Left forelimb (tissue), 1 donor: ENCODE data around the gene CPNE8.
"Not testable (repeated sequence)": the region's sequence is repeated elsewhere in the genome, so short reads cannot be mapped to it uniquely, and the experiment has no call there.

ENCODE experiments used
- DNase-seq: peaks from one replicate; pipeline ENCODE4 v3.0.0-alpha.2; 2018; ENCODE audit warnings: low spot score

Gene CPNE8

DNA sequence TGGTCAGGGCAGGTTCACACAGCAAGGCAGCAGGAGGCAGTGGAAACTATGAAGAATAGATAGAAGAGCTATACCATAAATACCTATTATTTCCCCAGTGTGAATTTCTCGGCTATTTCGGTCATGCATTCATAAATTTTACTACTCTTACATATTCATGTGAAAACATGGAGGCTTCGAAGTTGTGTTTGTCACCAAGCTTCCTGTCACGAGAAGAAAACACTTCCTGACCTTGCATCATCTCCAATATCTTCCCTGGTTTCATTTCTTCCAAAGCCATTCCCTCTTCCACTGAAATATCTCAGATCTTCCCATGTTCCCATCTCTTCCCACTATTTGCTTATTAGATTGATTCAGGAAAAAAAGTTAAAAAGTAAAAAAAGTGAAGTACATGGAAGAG, 80.4 kb downstream of the CPNE8 start:
- DNase-seq, result no peak

DNA sequence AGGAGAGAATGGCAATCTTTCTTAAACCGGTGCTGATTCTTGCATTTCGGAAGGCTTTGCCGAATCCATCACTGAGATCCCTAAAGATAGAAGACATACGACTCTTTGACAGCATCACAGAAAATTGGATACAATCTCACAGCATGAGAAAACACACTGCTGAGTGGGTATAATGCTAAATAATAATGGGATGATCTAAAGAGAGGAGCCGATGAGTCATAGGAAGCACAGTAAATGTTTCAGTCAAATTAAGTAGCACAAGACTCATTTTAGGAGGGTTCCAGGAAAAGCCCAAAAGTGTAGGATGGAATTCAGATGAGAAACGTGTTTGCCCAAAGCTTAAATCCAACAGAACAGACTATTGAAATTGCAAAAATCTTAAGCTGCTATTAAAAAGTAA, 81.7 kb downstream of the CPNE8 start:
- DNase-seq, result no peak

DNA sequence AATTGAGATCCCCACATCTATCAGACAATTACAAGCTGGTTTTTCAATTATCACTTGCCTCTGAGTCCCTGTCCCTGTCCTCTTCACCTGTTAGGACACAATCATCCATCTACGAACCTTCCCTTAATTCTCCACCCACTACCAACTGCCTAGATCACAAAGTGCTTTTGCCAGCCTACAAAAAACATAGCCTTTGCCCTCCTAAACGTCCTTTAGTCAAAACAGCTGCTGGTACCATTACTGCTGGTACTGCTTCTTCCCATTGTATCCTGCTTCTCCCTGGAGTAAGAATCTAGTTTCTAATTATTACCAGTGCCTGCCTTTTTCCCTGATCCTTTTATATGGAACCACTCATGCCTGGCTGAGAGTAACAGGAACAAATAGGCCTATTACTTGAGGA, 82.1 kb downstream of the CPNE8 start:
- DNase-seq, result no peak

DNA sequence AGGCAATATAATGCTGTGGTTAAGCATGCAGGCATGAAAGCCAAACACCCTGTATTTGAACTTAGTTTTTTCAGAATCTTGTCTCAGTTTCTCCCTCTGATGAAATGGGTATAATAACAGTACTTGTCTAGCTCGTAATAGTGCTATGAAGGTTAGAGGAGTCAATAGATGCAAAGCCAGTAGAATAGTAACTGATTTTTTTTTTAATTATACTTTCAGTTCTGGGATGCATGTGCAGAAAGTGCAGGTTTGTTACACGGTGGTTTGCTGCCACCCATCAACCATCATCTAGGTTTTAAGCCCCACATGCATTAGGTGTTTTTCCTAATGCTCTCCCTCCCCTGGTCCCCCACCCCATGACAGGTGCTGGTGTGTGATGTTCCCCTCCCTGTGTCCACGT, 87.4 kb downstream of the CPNE8 start:
- no peak for DNase-seq

DNA sequence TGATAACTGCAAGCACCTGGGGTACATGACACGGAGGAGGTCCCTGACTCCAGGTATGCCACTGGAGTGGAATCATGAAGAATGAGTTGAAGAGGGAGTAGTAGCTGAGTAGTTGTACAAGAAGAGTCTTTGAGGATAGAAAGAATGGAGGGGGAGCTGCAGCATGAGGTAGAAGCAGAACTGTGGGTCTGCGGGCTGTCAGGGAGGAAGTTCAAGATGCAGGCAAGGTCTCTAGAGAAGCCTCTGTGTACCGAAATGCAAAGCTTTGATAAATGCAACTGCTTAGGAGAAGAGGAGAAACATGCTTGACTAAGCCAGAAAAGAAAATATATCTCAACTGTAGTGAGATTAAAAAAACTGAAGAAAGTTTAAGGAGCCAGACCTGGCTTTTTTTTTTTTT, 91.5 kb downstream of the CPNE8 start:
- DNase-seq, result no peak

DNA sequence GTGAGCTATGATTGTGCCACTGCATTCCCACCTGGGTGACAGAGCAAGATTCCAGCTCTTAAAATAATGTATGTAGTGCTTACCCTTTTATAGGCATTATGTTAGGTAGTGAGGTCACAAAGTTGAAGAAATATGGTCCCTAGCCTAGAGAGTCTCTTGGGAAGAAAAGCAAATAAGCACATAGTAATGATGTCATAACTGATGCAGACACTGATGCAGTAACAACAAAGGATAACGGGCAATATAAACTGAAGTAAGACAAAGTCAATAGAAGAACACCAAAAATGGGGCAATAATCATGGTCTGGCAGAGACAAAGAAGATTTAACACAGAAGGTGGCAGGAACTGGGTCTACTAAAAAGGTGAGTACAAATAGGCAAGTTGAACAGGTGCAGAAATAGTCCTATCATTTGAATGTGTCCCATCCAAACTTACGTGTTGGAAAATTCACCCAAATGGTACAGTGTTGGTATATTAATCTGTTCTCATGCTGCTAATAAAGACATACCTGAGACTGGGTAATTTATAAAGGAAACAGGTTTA, 93.5 kb downstream of the CPNE8 start:
- DNase-seq, result no peak

DNA sequence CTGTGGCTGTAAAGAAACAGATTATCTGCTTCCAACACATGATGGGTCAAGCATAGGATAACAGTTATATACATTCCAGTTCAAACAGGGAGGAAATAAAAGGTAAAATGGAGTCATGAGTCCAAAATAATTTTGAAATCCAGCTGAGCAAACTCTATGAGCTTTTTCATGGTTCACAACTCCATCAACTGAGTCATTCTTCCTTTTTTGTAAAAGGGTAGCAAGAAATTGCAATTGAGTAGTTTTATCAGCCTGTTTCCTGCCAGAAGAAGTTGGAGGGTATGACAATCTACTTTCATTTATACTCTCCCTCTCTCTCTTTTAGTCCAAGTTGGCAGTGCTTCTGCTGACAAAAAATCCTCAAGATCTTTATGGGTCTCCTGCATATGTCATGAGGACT, 95.6 kb downstream of the CPNE8 start:
- DNase-seq, result no peak

DNA sequence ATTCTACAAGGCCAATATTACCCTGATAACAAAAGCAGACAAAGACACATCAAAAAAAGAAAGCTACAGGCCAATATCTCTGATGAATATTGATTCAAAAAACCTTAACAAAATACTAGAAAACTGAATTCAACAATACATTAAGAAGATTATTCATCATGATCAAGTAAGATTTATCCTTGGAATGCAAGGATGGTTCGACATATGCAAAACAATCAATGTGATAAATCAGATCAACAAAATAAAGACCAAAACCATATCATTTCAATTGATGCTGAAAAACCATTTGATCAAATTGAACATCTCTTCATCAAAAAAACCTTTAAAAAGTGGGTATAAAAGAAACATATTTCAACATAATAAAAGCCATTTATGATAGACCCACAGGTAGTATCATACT, 117.3 kb downstream of the CPNE8 start:
- DNase-seq, result no peak

DNA sequence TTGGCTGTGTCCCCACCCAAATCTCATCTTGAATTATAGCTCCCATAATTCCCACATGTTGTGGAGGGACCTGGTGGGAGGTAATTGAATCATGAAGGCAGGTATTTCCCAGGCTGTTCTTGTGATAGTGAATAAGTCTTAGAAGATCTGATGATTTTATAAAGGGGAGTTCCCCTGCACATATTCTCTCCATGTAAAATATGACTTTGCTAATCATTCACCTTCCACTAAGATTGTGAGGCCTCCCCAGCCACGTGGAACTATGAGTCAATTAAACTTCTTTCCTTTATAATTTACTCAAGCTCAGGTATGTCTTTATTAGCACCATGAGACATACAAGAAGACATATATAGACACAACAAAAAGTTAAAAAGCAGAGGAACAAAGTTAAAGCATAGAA, 120.0 kb downstream of the CPNE8 start:
- no peak for DNase-seq

DNA sequence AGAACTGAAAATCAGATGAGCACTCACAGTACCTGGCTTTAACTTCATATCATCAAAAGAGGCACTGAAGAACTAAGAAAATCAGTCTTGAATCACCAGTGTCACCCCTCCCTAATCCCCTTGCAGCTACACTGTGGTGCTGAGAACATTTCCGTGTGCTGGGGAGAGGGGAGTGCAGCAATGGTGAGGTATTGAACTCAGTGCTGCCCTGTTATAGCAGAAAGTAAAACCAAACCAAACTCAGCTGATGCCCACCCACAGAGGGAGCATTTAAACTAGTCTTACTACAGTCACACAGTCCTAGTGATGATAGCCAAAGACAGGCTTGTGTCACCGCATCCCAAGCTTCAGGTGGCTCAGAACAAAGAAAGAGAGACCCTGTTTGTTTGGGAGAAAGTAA, 122.1 kb downstream of the CPNE8 start:
- DNase-seq, result no peak

DNA sequence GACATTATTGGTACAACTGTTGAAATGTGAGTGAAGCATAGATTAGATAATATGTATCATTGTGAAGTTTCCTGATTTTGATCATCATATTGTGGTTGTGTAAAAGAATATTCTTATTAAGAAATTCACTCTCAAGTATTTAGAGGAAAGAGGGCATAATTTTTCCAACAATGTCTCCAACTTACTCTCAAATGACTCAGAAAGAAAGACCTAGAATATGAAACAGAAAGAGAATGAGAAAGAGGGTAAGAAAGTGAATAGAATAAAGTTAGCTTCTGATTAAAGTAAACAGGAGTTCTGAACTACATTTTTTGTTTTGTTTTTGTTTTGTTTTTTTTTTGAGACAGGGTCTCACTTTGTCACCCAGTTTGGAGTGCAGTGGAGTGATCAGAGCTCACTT, 123.0 kb downstream of the CPNE8 start:
- DNase-seq, result no peak

DNA sequence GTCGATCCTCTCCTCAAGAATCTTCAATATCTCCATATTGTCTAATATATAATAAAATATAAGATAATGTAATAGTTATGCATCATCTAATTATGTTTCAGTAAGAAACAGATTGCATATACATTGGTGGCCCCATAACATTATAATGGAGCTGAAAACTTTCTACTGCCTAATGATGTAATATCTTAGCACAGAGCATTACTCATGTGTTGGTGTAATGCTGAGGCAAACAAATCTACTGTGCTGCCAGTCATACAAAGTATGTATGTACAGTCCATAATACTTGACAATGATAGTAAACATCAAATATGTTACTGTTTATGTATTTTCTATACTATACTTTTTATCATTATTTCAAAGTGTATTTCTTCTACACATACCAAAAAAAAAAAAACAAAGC, 128.7 kb downstream of the CPNE8 start:
- DNase-seq, result no peak

DNA sequence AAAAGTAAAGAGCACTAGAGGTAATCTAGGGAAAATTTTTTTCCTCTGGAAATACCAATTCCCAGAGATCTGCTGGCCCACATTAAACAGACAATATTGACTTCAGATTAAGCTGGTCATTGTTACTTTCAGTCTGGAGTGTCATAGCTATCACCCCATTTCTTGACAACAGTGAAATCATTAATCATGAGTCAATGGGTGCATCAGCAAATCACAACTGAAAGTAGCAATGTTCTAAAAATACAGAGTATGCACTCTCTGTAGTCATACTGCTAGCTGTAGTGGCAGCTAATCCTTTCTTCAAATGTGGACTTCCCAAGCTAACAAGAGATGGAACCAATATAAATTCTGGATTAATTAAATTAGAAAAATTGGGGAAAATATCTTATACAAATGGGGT, 129.9 kb downstream of the CPNE8 start:
- no peak for DNase-seq

DNA sequence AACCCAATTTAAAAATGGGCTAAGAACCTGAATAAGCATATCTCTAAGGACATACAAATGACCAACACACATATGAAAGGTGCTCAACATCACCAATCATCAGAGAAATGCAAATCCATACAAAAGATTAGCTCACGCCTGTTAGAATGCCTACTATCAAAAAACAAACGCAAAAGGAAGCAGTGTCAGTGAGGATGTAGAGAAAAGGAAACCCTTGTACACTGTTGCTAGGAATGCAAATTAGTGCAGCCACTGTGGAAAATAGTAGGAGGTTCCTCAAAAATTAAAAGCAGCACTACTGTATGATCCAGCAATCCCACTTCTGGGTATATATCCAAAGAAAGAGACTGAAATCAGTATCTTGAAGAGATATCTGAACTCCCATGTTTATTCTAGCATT, 133.0 kb downstream of the CPNE8 start:
- DNase-seq, result no peak

DNA sequence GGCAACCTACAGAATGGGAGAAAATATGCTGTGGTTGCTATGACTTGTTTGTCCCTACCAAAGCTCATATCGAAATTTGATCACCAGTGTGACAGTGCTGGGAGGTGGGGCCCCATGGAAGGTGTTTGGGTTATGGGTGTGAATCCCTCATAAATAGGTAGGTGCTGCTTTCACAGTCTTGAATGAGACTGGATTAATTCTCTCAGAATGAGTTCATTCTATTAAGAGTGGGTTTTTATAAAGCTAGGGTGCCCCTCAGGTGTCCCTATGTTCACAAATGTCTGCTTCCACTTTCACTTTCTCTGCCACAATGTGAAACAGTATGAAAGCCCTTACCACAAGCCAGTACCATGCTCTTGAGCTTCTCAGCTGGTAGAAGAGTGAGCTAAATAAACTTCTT, 133.5 kb downstream of the CPNE8 start:
- DNase-seq, result no peak

DNA sequence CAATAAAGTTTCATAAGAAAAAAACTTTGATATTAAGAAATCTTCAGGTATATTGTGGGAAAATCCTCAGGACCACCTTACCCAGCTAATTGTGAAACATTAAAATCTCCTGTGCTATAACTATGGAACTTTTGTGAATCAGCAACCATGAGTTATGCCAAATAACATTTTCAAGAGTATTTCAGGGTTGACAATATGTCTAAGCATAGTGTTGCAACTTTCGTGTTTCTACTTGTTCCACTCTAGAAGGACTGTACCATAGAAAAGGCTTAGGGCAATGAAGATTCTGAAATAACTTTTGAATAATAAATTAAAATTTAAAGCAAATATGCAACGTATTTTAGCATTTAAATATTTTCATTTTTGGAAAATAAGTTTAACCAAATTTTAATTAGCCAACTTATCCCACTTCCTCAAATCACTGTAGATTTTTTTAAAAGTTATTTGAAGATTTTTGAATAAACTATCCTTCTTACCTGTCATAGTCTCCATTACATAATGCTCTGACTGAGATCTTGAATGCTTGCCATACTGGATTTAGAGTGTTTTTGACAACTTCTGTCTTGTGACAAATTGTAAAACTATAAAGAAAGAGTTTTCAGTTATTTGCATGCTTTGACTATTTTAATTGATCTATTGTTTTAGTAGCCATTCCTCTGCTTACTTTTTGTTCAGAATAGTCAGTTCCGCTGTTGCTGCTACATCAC, 143.6 kb downstream of the CPNE8 start:
- no peak for DNase-seq

DNA sequence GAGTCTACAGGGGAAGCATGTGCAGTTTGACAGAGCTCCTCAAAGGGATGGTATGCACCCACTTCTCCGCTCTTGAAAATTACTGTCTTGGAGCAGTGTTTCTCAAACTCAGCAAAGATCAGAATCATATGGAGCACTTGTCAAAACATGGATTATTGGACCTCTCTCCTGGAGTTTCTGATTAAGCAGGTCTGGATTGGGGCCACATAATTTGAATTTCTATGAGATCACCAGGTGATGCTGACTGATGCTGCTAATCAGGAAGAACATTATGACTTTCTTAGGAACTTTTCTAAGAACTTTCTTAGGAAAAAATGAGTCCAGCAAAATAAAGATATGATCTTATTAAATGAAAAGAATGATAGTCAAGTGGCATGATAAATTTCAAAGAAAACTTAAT, 144.3 kb downstream of the CPNE8 start:
- DNase-seq, result no peak

DNA sequence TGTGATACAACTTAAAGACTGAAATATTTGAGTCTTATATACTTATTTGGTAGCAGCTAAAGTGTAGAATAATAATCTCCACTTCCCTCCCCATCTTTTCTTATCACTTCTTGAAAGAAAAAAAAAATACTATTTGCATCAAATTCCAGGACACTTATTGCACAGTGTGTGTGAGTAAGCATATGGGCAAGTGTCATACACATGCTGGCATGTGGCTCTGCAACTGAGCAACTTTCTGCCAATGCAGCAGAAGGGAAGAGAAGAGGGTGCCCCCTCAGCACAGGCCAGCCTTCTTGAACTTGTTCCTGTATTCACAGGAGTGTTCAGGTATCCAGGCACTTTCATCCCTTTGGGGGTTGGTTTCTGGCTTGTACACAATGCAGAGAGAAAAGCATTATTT, 145.8 kb downstream of the CPNE8 start:
- DNase-seq, result no peak

DNA sequence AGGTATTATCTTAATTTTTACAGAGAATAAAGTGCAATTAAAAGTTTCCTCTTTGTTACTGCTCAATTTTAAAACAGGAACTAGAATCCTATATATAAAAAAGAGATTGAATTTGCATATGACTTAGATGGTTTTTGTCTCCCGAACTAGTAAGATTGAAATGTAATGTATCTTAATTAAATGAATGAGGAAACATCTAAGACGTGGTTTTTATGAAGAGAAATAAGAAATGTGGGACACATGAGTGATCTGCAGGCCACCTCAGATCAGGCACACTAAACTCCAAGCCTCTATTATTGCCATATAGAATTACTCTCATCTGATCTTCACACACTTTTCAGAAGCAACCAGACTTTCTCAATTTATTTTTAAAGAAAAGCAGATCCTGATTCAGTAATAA, 158.6 kb downstream of the CPNE8 start:
- DNase-seq, result no peak

DNA sequence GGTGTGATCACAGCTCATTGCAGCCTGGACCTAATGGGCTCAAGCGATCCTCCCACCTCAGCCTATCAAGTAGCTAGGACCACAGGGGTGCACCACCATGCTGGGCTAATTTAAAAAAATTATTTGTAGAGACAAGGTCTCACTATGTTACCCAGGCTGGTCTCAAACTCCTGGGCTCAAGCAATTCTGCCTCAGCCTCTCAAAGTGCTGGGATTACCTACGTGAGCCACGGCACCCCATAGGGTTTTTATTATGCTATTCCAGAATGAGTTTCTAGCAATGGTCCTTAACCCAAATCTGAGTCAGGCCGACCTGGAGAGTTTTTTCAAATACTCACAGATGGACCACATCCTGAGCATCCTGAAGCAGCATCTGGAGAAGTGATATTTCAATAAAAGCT, 159.8 kb downstream of the CPNE8 start:
- no peak for DNase-seq

DNA sequence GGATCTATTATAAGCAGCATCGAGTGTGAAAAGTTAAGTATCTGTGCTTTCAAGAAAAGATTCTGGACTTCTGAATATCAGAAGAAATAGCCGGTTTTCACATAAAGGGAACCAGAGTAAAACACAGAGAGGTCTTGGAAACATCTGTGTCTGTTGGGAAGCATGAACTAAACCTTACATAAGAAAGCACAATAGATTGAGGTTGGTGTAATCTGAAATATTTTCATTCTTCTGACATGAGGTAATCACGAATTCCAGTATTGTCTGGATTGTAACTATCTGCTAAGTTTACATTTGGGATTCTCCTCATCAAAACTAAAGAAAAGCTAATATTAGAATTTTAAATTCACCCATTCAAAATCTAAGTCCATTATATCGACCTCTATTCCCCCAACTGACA, 161.3 kb downstream of the CPNE8 start:
- no peak for DNase-seq

DNA sequence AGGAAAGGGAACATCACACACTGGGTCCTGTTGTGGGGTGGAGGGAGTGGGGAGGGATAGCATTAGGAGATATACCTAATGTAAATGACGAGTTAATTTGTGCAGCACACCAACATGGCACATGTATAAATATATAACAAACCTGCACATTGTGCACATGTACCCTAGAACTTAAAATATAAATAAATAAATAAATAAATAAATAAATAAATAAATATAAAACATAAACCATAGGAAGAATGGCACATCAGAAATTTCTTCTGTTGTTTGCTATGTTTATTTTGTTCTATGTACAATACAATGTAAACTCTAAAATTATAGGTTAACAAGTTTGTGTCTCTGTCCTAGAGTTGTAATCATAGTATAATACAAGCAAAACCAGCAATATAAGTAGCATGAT, 162.9 kb downstream of the CPNE8 start:
- not testable (repeated sequence) for DNase-seq

DNA sequence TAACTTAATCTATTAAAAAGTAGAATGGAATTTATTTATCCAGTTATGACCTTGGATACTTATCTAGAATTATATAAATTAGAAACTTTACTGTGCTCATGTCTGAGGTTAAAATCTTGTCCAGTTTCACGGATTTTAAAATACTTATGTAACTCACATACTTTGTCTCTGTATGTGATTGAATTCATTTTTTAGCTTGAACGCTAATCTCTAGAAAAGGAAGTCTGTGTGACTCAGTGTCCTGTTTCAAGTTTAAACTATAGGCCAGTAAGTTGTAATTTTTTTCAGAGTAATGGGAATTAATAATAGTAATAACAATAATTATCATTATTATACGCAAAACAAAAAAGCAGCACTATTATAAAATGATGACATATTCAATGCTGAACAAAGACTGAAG, 168.6 kb downstream of the CPNE8 start:
- DNase-seq, result no peak

DNA sequence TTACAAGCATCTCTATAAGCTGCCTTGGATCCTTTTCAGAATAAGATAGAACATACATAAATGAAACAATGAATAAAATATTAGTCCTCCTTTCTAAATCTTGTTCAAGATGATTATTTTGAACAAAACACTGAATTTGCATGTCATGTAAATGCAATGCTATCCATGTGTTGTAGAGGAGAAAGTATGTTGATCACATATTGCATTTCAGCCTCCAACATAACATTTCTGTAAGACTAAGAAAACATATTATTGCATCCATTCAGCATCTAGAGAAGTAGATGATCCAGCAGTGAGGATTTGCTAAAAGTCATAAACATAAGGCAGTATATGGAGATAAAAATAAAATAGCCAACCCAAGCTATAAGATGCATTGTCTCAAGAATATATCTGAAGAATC, 172.6 kb downstream of the CPNE8 start:
- no peak for DNase-seq

DNA sequence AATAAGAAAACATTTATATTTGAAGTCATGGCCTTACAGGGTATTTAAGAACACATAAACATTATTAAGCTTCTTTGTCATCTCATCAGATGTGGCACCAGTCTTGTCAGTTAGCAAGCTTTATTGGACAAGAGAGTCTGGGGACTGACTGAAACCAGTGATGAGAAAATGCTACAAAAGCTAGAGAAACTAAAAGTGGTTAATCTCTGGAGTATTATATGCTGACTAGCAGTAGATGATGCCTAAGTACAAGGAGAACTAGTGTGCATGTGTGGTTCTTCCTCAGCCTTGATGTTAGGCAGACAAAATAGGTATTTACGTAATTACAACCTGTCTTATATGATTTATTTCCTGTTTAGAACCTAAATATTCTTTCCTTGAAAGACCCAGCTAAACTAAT, 176.5 kb downstream of the CPNE8 start:
- DNase-seq, result no peak
